ENCODE measurements around the gene PACS2. TPM values are rescaled to one million over a fixed set of nuclear protein-coding genes. Genes with fewer than 3 reads are reported as not detected.

Gene PACS2
- polyA plus RNA-seq, 3 donors: 3.1 to 87.0 (median 3.7) TPM

DNA sequence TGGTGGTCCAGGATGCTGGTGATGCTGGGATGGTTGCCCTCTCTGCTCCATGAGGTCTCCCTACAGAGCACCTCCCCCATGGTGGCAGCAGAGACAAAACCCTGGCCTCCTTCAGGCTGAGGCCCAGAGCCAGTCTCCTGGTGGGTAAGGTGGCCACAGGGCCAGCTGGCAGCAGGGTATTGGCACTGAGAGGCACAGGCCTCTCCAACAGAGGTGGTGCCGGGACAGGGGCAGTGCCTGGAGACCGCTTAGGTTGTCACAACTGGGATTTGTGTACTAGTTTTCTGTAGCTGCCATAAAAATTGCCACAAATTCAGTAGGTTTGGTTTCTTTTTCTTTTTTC lies 99.0 kb downstream of the PACS2 start:
- Histone ChIP-seq H3K9me3 (replicated peaks in 1 of 2; ENCODE audit: control insufficient read depth in 1 of 2, insufficient read depth in 1 of 2, low read length in 2 of 2) (no peaks in the 10 kb centered on the region), H2AFZ (ENCODE audit: insufficient read depth, low read depth, low read length, poor library complexity, severe bottlenecking) (no peak overlapping the region), H3K9ac (ENCODE audit: insufficient read depth, low read length, poor library complexity, severe bottlenecking) (no peak overlapping the region), H3K4me3 (replicated peaks in 1 of 3; ENCODE audit: low read depth in 2 of 3, low read length in 3 of 3) (no peak overlapping the region), H3K27me3 (ENCODE audit: control insufficient read depth in 2 of 2, insufficient read depth in 2 of 2, low read length in 2 of 2) (peaks cover 4 to 44% of the 10 kb centered on the region in 2 donors), H3K27ac (ENCODE audit: low read depth in 1 of 2, low read length in 2 of 2) (no peak overlapping the region), H3K4me1 (ENCODE audit: control insufficient read depth in 1 of 2, insufficient read depth in 2 of 2, low read length in 2 of 2) (peaks cover 39 to 50% of the 10 kb centered on the region in 2 donors), H3K79me2 (ENCODE audit: insufficient read depth, low read length) (no peaks in the 10 kb centered on the region), H3K4me2 (replicated peaks; ENCODE audit: extremely low read depth, low read length, poor library complexity, severe bottlenecking) (no peak overlapping the region), H4K20me1 (ENCODE audit: insufficient read depth, low read length) (no peaks in the 10 kb centered on the region), H3K36me3 (replicated peaks in 1 of 2; ENCODE audit: control insufficient read depth in 1 of 2, insufficient read depth in 2 of 2, low read length in 2 of 2) (no peaks in the 10 kb centered on the region)
- H3K36me3 Mint-ChIP-seq: peaks cover 0 to 6% of the 10 kb centered on the region in 2 donors
- no peak for DNase-seq
- no peak overlapping the region for H3K27ac Mint-ChIP-seq
- H3K27me3 Mint-ChIP-seq (ENCODE audit: low read depth in 3 of 3): peaks cover 41 to 57% (median 50%) of the 10 kb centered on the region in 3 donors
- WGBS (ENCODE audit: insufficient coverage): 93% methylated on average over 2 of the region's 2 CpGs
- H3K9me3 Mint-ChIP-seq: peaks cover 0 to 5% (median 0%) of the 10 kb centered on the region in 7 donors
- intact Hi-C loops (cut with micrococcal nuclease): no loop called here
- H3K4me1 Mint-ChIP-seq: peaks cover 36% of the 10 kb centered on the region
- peak overlapping the region in 1 of 2 donors; percentile 78 for H3K4me3 Mint-ChIP-seq
- TF ChIP-seq, protein P1, sequence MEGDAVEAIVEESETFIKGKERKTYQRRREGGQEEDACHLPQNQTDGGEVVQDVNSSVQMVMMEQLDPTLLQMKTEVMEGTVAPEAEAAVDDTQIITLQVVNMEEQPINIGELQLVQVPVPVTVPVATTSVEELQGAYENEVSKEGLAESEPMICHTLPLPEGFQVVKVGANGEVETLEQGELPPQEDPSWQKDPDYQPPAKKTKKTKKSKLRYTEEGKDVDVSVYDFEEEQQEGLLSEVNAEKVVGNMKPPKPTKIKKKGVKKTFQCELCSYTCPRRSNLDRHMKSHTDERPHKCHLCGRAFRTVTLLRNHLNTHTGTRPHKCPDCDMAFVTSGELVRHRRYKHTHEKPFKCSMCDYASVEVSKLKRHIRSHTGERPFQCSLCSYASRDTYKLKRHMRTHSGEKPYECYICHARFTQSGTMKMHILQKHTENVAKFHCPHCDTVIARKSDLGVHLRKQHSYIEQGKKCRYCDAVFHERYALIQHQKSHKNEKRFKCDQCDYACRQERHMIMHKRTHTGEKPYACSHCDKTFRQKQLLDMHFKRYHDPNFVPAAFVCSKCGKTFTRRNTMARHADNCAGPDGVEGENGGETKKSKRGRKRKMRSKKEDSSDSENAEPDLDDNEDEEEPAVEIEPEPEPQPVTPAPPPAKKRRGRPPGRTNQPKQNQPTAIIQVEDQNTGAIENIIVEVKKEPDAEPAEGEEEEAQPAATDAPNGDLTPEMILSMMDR (IDR thresholded peaks at IDR 0.05): no peak

DNA sequence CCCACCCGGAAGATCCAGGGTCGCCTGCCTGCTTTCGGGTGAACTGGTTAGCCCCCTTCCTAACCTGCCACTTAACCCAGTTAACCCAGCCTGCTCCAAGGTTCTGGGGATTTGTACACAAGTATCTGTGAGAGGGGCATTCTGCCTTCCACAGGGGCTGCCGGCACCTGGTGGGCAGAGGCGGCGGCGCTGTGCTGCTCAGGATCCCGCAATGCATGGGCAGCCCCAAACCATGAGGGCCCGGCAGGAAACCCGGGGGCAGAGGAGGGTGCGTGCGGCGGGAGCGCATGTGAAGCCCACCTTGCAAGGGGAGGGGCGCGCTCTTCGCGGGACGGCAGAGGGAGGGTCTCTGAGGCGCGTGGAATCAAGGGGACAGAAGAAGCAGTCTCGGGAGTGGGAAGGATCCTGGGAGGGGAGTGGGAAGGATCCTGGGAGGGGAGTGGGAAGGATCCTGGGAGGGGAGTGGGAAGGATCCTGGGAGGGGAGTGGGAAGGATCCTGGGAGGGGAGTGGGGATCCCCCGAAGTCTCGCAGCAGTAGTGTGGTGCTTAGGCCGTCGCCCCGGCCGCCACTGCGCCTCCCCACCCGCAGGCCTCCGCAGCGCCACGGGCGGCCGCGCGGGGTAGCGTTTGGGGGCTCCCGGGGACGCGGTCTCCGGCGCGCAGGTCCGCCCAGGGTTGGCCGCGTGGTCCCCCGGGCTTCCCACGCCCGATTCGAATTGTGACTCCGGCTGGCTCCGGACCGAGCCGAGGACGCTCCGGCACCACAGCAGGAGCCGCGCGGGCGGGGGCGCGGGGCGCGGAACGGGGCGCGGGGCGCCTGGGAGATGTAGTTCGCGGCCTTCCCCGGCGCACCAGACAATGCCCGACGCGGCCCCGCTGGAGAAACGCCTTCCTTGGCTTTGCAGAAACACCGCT lies 100.2 kb downstream of the PACS2 start:
- peak overlapping the region; percentile 83 for H2AFZ ChIP-seq (ENCODE audit: insufficient read depth, low read depth, low read length, poor library complexity, severe bottlenecking)
- H3K27ac ChIP-seq (ENCODE audit: low read depth in 1 of 2, low read length in 2 of 2): no peak overlapping the region
- peak overlapping the region; percentile 75 for H3K4me2 ChIP-seq (replicated peaks; ENCODE audit: extremely low read depth, low read length, poor library complexity, severe bottlenecking)
- Mint-ChIP-seq H3K4me1 (peaks cover 32% of the 10 kb centered on the region), H3K36me3 (peaks cover 0 to 6% of the 10 kb centered on the region in 2 donors), H3K27me3 (ENCODE audit: low read depth in 3 of 3) (peaks cover 41 to 56% (median 56%) of the 10 kb centered on the region in 3 donors), H3K4me3 (peak overlapping the region; percentile 49 to 79), H3K27ac (peak overlapping the region in 3 of 7 donors; percentile 18 to 57 (median 33)), H3K9me3 (peaks cover 0 to 5% (median 0%) of the 10 kb centered on the region in 7 donors)
- H3K36me3 ChIP-seq (replicated peaks in 1 of 2; ENCODE audit: control insufficient read depth in 1 of 2, insufficient read depth in 2 of 2, low read length in 2 of 2): no peaks in the 10 kb centered on the region
- intact Hi-C loops (cut with micrococcal nuclease): loop anchor here in 1 of 2 donors (5.0 kb wide), 1 partner anchor 42 kb away; no protein-coding TSS in a partner anchor
- peaks cover 4 to 46% of the 10 kb centered on the region in 2 donors for H3K27me3 ChIP-seq (ENCODE audit: control insufficient read depth in 2 of 2, insufficient read depth in 2 of 2, low read length in 2 of 2)
- TF ChIP-seq, protein P1 (IDR thresholded peaks at IDR 0.05): peak; percentile 98
- H4K20me1 ChIP-seq (ENCODE audit: insufficient read depth, low read length): no peaks in the 10 kb centered on the region
- peak overlapping the region; percentile 61 for H3K9ac ChIP-seq (ENCODE audit: insufficient read depth, low read length, poor library complexity, severe bottlenecking)
- DNase-seq: peak; percentile 34 to 57 (median 41)
- peaks cover 33 to 46% of the 10 kb centered on the region in 2 donors for H3K4me1 ChIP-seq (ENCODE audit: control insufficient read depth in 1 of 2, insufficient read depth in 2 of 2, low read length in 2 of 2)
- H3K9me3 ChIP-seq (replicated peaks in 1 of 2; ENCODE audit: control insufficient read depth in 1 of 2, insufficient read depth in 1 of 2, low read length in 2 of 2): no peaks in the 10 kb centered on the region
- H3K4me3 ChIP-seq (replicated peaks in 1 of 3; ENCODE audit: low read depth in 2 of 3, low read length in 3 of 3): peak overlapping the region; percentile 7 to 75 (median 25)
- WGBS (ENCODE audit: insufficient coverage): under 1% methylated on average over 74 of the region's 79 CpGs
- no peaks in the 10 kb centered on the region for H3K79me2 ChIP-seq (ENCODE audit: insufficient read depth, low read length)
